ENCODE measurements around the gene ANKRD27. TPM values are rescaled to one million over a fixed set of nuclear protein-coding genes. Genes with fewer than 3 reads are reported as not detected.
"Not testable (repeated sequence)": the region's sequence is repeated elsewhere in the genome, so short reads cannot be mapped to it uniquely, and the experiment has no call there.

Gene ANKRD27
- total RNA-seq, 1 experiment from 2014 or later: 48.3 TPM

DNA sequence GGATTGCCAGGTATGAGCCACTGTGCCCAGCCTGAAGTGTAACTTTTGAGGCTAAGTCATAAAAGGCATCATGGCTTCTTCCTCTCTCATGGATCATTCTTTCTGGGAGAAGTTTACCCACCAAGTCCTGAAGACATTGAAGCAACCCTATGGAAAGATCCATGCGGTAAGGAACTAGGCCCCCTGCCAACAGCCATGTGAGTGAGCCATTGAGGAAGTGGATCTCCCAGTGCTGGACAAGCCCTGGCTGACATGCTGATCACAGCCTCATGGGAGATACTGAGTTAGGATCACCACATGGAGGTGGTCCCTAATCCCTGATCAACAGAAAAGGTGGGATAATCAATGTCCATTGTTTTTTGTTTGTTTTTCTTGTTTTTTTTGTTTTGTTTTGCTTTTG is 13.3 kb upstream of the ANKRD27 start:
- DNase-seq (ENCODE audit: low read depth): no peak

DNA sequence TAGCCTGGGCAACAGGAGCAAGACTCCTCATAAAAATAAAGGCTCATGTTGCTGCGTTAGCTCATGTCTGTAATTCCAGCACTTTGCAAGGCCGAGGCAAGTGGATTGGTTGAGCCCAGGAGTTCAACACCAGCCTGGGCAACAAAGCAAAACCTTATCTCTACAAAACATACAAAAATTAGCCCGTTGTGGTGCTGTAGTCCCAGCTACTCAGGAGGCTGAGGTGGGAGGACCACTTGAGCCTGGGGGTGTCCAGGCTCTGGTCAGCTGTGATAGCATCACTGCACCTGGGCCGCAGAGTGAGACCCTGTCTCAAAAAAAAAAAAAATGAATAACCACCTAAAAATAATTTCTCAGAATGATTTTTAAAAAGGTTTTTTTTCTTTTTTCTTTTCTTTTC is 12.7 kb upstream of the ANKRD27 start:
- DNase-seq (ENCODE audit: low read depth): no peak

DNA sequence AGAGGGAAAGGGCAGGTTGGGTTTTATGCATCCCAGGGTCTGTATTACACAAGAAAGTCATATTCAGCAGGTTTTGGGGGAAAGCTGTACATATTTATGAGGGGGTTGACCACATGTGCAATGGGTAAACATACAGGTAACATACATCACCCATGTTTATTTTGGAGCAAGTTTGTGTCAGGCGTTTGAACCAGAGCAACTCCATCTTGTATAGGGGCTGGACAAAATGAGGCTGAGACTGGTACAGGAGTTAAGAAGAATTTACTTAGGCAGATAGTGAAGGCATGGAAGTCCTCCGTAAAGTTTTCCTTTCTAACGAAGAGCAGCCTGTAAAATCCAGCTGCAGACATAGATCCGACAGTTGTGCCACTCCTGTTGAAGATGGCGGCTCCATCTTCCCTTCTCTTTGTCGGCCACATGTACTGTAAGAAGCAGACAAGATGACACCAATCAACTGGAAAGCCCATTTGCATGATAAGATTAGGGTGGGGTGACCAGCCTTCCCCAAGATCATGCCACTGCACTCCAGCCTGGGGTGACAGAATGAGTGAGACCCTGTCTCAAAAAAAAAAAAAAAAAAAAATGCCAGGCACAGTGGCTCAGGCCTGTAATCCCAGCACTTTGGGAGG is 12.0 kb upstream of the ANKRD27 start:
- DNase-seq (ENCODE audit: low read depth): no peak

DNA sequence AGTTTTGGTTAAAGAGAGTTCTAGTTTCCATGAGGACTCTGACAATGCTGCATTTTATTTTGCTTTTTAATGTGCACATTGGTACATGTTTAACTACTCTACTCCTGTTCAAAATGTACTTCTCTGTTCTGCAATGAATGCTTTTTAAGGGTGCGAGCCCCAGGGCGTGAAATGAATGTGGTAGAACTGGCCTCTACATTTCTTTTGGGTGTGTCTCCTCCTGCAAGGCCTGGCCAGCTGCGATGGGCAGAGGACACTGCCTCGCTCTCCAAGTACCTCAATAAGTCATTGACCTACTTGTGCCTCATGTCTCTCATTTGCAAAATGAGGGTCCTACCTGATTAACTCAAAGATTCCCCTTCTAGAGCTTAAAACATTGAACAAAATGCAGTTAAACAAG is 7.3 kb upstream of the ANKRD27 start:
- DNase-seq (ENCODE audit: low read depth): no peak

DNA sequence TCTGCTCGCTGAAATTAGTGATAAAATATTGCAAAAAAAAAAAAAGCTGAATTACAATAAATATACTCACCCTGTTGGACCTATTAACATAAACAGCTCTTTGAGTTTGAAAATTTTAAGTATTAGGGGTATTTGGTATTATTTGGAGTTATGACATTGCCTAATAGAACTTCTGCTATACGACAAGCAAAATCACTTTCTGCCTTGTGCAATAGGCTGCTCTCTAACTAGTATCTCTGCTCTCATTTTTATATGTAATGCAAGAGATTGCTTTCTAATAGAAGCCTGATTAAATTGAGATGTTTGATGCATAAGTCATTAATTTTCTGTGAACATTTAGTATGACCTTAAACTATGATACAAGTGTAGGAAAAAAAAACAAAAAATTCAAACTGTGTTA is 6.0 kb upstream of the ANKRD27 start:
- no peak for DNase-seq (ENCODE audit: low read depth)

DNA sequence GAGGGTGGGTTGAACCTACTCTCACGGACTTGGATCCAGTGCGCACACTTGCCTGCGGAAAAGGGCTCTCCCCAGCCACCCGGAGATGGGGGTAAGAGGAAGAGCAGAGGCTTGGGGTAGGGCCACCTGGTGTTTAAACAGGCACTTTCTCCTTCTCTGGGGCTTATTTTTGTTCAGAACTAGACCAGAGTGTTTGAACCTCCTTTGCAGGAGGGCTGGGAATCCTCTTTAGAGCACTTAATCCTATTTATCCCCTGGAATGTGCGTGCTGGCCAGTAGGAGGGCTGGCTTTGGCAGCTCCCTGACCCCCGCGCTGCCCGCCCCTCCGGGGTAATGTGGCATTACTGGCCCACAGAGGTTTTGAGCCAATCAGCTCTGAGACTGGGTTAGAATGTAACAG is 2.7 kb upstream of the ANKRD27 start:
- DNase-seq (ENCODE audit: low read depth): no peak

DNA sequence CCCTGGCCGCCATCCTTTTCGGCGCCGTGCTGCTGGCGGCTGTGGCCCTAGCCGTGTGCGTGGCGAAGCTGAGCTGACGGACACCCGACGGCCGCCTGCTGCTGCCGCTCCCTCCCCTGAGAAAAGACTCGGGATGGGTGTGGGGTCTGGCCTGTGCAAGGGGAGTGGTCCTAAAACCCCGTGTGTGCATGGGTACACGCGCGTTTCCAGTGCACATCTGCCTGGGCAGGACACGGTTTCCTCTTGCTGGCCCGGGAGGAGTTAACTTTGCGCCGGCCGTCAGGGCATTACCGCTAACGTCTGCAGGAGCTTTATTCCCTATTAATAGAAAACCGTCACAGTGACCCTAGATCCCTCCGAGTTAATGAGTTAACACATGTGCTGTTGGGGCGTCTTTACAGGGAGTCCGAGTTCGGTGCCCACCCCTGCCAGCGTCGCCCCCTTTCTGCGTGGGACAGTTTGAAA is 1.9 kb upstream of the ANKRD27 start:
- no peak for DNase-seq (ENCODE audit: low read depth)

DNA sequence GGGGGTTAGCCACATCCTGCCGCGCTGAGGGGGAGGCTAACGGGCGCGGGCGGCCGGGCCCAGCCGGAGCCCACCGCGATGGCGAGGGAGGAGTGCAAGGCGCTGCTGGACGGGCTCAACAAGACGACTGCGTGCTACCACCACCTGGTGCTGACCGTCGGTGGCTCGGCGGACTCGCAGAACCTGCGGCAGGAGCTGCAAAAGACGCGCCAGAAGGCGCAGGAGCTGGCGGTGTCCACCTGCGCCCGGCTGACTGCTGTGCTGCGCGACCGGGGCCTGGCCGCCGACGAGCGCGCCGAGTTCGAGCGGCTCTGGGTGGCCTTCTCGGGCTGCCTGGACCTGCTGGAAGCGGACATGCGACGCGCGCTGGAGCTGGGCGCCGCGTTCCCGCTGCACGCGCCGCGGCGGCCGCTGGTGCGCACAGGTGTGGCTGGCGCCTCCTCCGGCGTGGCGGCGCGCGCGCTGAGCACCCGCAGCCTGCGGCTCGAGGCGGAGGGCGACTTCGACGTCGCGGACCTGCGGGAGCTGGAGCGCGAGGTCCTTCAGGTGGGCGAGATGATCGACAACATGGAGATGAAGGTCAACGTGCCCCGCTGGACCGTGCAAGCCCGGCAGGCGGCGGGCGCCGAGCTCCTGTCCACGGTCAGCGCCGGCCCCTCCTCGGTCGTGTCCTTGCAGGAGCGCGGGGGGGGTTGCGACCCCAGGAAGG is 1.4 kb upstream of the ANKRD27 start:
- DNase-seq (ENCODE audit: low read depth): no peak

DNA sequence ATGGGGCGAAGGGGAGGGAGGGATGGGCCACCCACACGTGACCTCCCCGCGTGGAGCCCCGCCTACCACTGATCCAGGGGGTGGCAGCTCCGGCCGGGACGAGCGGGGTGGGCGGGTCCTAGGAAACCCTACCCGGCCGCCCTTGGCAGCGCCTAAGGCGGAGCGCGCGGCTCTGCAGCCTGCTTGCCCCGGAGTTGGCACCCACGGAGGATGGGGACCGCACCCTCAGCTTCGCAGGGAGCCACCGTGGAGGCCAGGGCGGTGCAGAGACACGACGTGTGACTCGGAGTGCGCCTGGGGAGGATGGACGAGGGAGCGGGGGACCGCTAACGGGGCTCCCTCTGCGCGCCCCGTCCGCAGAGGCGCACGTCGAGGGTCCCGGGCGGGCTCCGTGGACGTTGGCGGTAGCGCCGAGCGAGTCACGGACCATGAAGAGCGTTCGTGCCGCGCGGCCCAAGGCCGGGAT is 773 bp upstream of the ANKRD27 start, which contains the start of gene RGS9BP:
TSS of gene RGS9BP (plus strand) at position 129 of the 466 bp plus-strand sequence. CDS start 416 bp downstream, outside the sequence.
- DNase-seq (ENCODE audit: low read depth): peak; percentile 74

DNA sequence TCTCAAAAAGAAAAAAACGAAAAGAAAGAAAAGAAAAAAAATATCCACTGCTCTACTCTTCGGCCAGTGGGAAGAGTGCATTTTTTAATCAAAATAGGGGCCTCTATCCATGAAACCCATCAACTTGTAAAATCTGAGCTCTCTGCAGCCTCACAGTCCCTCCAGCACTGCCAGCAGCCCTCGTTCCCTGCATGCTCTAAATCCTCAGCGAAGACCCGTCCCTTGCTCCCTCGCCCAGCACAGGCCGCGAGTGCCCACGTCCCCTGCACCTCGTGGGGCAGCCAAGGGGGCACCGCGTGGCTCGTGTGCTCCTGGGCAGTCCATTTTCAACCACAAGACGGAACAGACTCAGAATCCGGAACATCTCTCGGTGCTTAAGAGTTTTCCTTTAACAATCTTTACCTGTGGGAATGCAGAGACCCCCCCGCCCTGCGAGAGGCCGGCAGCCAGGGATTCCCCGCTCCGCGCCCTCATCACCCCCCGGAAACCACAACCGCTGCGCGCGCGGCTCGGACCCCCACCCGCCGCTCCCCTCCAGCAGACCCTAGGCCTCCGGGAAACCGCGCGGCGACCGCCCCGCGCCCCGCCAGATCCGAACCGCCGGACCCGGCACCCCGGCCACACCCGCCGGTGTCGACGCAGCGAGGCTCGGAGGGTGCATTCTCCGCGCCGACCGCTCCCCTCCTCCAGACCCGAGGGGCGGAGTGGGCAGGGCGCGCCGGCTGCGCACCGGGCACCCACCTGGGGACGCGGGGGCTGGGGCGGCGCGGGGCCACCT is 638 bp downstream of the ANKRD27 start:
- peak; percentile 9 for DNase-seq (ENCODE audit: low read depth)

DNA sequence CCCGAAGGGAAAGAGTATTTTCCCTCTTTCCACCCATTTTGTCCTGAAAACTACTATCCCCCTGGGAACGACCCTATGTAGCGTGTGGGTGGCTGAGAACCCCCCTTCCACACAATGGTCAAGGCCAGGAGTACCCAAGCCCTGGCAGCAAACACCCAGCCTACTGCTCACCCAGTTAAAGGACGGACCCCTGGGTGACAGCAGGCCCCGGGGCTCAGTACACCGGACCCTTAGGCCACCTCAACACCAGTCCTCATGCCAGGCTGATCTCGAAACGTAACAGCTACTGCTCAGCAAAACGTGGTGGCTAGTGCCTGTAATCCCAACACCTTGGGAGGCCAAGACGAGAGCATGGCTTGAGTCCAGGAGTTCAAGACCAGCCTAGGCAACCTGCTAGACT is 1.4 kb downstream of the ANKRD27 start:
- DNase-seq (ENCODE audit: low read depth): no peak

DNA sequence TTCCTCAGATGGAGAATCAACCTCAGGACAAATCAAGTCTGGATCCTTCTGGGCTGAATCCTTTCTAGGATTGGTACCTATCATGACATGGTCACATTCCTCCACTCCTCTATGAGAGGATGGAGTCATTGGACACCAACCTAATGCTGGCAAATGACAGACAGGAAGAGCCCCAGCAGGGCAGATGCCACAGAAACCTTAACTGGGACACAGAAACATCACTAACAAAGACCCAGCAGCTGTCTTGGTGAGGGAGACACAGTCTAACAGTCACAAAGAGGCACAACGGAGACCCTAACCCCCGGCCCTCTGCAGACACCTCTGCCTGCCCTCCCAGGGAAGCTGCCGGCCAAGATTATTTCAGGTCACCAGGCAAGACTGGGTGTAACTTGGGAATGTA is 2.1 kb downstream of the ANKRD27 start:
- no peak for DNase-seq (ENCODE audit: low read depth)

DNA sequence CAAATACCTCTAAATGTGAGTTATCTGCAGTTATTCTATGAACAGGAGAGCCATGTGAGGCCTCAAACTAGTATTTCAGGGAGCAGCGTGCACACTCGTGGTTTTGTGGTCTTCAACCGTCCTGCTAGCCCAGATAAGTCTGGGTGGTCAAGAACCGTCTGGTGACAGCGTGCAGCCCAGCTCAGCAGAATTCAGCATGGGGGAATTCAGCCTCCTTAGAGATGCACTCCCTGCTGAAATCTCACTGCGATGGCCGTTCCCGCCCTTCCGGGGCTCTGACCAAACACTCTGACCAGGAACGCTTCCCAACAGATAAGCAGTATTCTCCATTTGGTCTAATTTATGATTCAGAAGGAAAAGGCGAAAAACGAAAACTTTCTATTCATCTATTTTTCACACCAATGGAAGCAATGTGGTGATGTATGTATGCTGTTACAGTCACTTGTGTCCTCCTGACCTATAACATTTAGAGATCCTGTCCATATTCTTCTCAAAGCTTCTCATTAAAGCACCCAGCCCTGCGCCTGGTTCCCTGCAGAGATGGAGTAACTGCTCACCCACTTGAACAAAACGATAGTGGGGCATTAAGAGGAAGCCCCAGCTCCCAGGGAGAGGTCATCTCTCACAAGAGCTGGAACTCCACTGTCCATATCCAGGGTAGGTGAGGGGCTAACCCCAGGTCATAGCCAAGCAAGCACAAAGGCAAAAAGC is 2.9 kb downstream of the ANKRD27 start:
- DNase-seq (ENCODE audit: low read depth): no peak

DNA sequence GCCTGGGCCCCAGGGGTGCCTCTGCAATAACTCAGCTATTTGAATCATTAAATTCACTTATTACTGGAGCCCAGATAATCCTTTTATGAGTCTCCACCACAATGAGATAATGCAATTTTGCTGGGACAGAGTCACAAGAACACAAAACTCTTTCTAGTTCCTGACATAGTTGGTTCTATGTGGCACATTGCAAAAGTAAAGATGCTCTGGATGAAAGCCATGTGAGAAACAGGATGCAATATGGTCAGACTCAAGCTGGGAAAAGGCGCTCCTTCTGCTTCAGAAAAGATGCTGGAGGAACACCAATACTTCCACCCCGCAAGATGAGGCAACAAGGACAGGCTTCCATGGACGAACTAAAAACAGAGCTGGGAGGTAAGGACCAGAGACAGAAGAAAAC is 5.7 kb downstream of the ANKRD27 start:
- no peak for DNase-seq (ENCODE audit: low read depth)

DNA sequence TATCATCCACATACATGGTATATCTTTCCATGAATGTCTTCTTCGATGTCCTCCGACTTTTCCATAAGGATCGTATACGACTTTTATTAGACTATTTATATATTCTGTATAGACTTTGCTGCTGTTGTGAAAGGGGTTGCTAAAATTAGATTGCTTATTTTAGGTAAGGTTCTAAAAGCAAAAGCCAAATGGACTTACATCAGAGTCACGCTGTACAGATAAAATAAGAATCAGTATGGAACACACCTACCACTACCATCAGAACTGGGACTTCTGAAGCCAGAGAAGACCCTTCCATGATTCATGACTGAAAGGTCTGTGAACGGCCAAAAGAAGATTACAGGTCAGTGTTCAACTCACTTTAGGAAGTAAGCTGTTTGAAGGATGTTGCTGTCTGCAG is 8.9 kb downstream of the ANKRD27 start:
- DNase-seq (ENCODE audit: low read depth): no peak

DNA sequence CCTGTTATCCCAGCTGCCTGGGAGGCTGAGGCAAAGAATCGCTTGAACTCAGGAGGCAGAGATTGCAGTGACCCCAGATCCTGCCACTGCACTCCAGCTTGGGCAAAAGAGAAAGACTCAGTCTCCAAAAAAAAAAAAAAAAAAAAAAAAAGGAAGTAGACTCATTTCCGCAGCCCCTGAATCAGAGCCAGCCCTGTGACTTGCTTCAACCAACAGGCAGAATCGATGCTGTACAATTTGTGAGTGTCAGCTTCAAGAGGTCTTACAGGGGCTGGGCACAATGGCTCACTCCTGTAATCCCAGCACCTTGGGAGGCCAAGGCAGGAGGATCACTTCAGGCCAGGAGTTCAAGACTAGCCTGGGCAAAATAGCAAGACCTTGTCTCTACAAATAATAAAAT is 12.8 kb downstream of the ANKRD27 start:
- peak; percentile 47 for DNase-seq (ENCODE audit: low read depth)

DNA sequence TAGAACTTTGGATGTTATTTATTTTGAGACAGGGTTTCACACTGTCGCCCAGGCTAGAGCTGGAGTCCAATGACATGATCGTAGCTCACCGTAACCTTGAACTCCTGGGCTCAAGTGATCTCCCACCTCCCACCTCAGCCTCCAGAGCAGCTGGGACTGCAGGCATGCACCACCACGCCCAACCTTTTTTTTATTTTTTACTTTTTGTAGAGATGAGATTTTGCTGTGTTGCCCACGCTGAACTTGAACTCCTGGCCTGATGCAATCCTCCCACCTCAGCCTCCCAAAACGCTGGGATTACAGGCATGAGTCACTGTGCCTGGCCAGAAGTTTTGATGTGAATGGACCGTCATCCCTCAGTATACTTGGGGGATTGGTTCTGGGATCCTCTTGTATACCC is 13.7 kb downstream of the ANKRD27 start:
- DNase-seq (ENCODE audit: low read depth): no peak

DNA sequence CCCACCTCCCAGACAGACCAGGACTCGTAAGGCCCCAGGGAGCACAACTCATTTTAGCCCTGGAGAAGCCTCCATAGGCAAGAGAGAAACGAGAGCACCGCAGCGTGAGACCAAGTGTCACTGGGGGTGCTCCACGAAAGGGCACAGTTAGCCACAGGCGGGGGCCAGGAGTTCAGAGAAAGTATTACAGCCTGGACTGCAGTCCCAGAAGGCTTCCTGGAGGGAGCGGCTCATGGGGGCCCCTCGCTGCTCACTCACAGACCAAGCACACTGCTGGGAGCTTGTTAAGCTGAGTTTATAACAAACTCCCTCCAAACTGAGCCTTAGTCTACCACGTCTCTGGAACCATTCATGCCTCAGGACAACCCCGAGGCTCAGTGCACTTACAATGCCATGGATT is 16.5 kb downstream of the ANKRD27 start:
- DNase-seq (ENCODE audit: low read depth): no peak

DNA sequence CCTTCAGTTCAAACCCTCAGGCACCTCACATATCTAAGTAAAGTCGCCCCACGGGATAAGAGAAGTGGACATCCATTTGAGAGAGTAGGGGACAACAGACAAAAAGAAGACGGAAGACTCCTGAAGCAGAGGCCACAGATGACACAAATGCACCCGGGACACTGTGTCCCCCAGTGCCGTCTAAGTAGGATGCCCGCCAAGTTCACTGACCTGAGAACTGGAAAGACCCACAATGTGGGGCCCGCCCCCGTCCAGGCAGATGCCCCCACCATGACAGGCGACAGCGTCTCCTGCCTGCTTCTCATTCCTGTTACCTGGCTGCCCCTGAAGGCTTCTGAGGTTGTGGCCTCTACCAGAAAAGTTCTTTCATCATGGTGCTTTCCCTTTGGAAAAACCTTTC is 16.9 kb downstream of the ANKRD27 start:
- DNase-seq (ENCODE audit: low read depth): no peak

DNA sequence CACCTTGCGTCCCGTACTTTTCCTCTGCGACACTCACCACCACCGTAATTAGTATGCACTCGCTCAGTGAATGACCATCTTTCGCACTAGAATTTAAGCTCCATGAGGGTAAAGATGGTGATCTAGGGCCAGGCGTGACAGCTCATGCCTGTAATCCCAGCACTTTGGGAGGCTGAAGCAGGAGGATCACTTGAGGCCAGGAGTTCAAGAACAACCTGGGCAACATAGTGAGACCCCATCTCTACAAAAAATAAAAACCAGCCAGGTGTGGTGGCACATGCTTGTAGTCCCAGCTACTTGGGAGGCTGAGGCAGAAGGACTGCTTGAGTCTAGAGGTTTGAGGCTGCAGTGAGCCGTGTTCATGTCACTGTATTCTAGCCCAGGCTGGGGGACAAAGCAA is 18.6 kb downstream of the ANKRD27 start:
- not testable (repeated sequence) for DNase-seq (ENCODE audit: low read depth)

DNA sequence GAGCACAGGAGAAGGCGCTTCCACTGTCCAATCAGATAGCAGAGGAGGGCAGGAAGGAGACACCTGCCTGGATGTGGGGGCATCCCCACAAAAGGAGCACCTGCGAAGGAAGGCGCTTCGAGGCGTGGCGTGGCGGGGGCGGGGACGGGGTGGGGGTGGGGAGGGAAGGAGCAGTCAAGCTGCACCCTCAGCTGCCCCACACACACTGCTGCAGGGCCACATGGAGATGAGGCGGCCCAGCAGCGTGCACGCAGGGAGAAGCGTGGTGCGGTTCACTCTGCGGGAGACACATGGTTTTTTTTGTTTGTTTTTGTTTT is 21.4 kb downstream of the ANKRD27 start:
- DNase-seq (ENCODE audit: low read depth): no peak
